HepG2 (cell line): ENCODE measurements around the gene BDP1. TPM values are rescaled to one million over a fixed set of nuclear protein-coding genes. Genes with fewer than 3 reads are reported as not detected.

Experiments used
- ATF1 ChIP-seq: IDR thresholded peaks from 2 replicates; pipeline ENCODE4 v1.6.1; 2016; ENCODE audit warnings: mild to moderate bottlenecking, control low read depth
- ATM ChIP-seq: fragments of 450-650 bp; IDR thresholded peaks from 2 replicates; pipeline ENCODE4 v1.7.1; 2017; ENCODE audit warnings: mild to moderate bottlenecking, borderline replicate concordance
- GLI4 ChIP-seq: sonication (generic); formaldehyde crosslinking; IDR thresholded peaks from 2 replicates; pipeline ENCODE4 v1.5.1; 2020; ENCODE audit warnings: missing genetic modification reagents, mild to moderate bottlenecking, moderate library complexity, borderline replicate concordance
- GTF2F1 ChIP-seq: fragments of 150-350 bp; IDR thresholded peaks from 2 replicates; pipeline ENCODE4 v1.6.1; 2014; ENCODE audit warnings: low read length
- HOXA5 ChIP-seq: sonication (generic); formaldehyde crosslinking; IDR thresholded peaks from 2 replicates; pipeline ENCODE4 v1.4.0; 2020; ENCODE audit warnings: missing genetic modification reagents
- MAZ ChIP-seq, 2 experiments: sonication (generic) in 1 of 2; formaldehyde crosslinking in 1 of 2; IDR thresholded peaks; 2 replicates each; pipeline versions ENCODE4 v1.5.0 to v1.6.1; 2012 to 2020; ENCODE audit warnings: low read depth in 2 of 2, mild to moderate bottlenecking in 2 of 2, borderline replicate concordance in 1 of 2, improper control_type of control experiment in 1 of 2, low read length in 1 of 2, missing genetic modification reagents in 1 of 2, moderate library complexity in 1 of 2
- MTF1 ChIP-seq: sonication (generic); formaldehyde crosslinking; IDR thresholded peaks from 2 replicates; pipeline ENCODE4 v1.5.0; 2020; ENCODE audit warnings: missing genetic modification reagents
- NFIC ChIP-seq: IDR thresholded peaks from 2 replicates; pipeline ENCODE4 v1.6.1; 2012; ENCODE audit warnings: mild to moderate bottlenecking, low read length, inconsistent platforms
- NR2F1 ChIP-seq, 2 experiments: fragments of 450-650 bp in 1 of 2; formaldehyde crosslinking in 1 of 2; IDR thresholded peaks; 2 replicates each; pipeline versions ENCODE4 v1.5.0 to v1.6.1; 2016 to 2020; ENCODE audit warnings: mild to moderate bottlenecking in 1 of 2, missing compliant biosample characterization in 1 of 2, missing genetic modification reagents in 1 of 2, moderate library complexity in 1 of 2
- PRMT3 ChIP-seq: sonication (generic); formaldehyde crosslinking; IDR thresholded peaks from 2 replicates; pipeline ENCODE4 v1.8.1; 2022; ENCODE audit warnings: low read depth, mild to moderate bottlenecking, moderate library complexity, missing genetic modification reagents, borderline replicate concordance
- SP4 ChIP-seq: sonication (generic); formaldehyde crosslinking; IDR thresholded peaks from 2 replicates; pipeline ENCODE4 v1.8.1; 2023; ENCODE audit warnings: mild to moderate bottlenecking, missing genetic modification reagents
- TBX3 ChIP-seq: fragments of 450-650 bp; IDR thresholded peaks from 2 replicates; pipeline ENCODE4 v1.6.1; 2017; ENCODE audit warnings: antibody characterized with exemption, mild to moderate bottlenecking, inconsistent platforms, borderline replicate concordance
- U2AF1 ChIP-seq: fragments of 200-400 bp; formaldehyde crosslinking; optimal IDR thresholded peaks from 2 replicates; pipeline ENCODE3; 2017; ENCODE audit warnings: mild to moderate bottlenecking, low read depth, low read length
- ZBTB1 ChIP-seq: sonication (generic); formaldehyde crosslinking; IDR thresholded peaks from 2 replicates; pipeline ENCODE4 v1.4.0; 2020; ENCODE audit warnings: missing genetic modification reagents, borderline replicate concordance
- ZMYM4 ChIP-seq: sonication (generic); formaldehyde crosslinking; IDR thresholded peaks from 2 replicates; pipeline ENCODE4 v1.8.1; 2023; ENCODE audit warnings: mild to moderate bottlenecking, missing genetic modification reagents
- ZNF180 ChIP-seq: sonication (generic); formaldehyde crosslinking; IDR thresholded peaks from 2 replicates; pipeline ENCODE4 v1.4.0; 2020; ENCODE audit warnings: low read depth, missing genetic modification reagents, borderline replicate concordance
- ZNF256 ChIP-seq: sonication (generic); formaldehyde crosslinking; conservative IDR thresholded peaks from 2 replicates; pipeline ENCODE4 v1.4.0; 2020; ENCODE audit warnings: missing genetic modification reagents
- ZNF3 ChIP-seq: IDR thresholded peaks from 2 replicates; pipeline ENCODE4 v1.7.0; 2017; ENCODE audit warnings: inconsistent platforms
- ZNF329 ChIP-seq: sonication (generic); formaldehyde crosslinking; IDR thresholded peaks from 2 replicates; pipeline ENCODE4 v1.9.0; 2021; ENCODE audit warnings: low read depth, mild to moderate bottlenecking, missing genetic modification reagents
- ZNF367 ChIP-seq: sonication (generic); formaldehyde crosslinking; IDR thresholded peaks from 2 replicates; pipeline ENCODE4 v1.4.0; 2020; ENCODE audit warnings: missing genetic modification reagents, borderline replicate concordance
- ZNF567 ChIP-seq: sonication (generic); formaldehyde crosslinking; IDR thresholded peaks from 2 replicates; pipeline ENCODE4 v1.8.1; 2023; ENCODE audit warnings: mild to moderate bottlenecking, missing genetic modification reagents, borderline replicate concordance
- ZNF616 ChIP-seq: sonication (generic); formaldehyde crosslinking; IDR thresholded peaks from 2 replicates; pipeline ENCODE4 v1.5.0; 2020; ENCODE audit warnings: low read depth, mild to moderate bottlenecking, missing genetic modification reagents
- polyA plus RNA-seq, 8 experiments: library from polyadenylated mRNA; depleted of rRNA in 3 of 8; stranded (reverse) in 7 of 8; unstranded in 1 of 8; fragments of >200 nt; fragmentation: Illumina TruSeq in 4 of 8; extraction: Trizol in 4 of 8; gene quantifications; 2 replicates each; pipeline versions ENCODE4 v1.2.1 to v1.2.3, GENCODE V29; 2011 to 2016; ENCODE audit warnings: low read depth in 4 of 8, missing spikeins in 1 of 8, mixed read lengths in 1 of 8; ENCODE audit not compliant: insufficient read depth in 1 of 8
- total RNA-seq, 5 experiments: library from RNA; depleted of rRNA; stranded (reverse); fragments of >200 nt; fragmentation: Illumina TruSeq; extraction: Trizol; gene quantifications; 2 replicates each; pipeline ENCODE4 v1.2.3, GENCODE V29; 2016; ENCODE audit warnings: low read depth in 1 of 5
- TF ChIP-seq, protein P1 (sequence below): sonication (generic); formaldehyde crosslinking; IDR thresholded peaks from 2 replicates; pipeline ENCODE4 v1.5.0; 2020; ENCODE audit warnings: mild to moderate bottlenecking, missing genetic modification reagents, borderline replicate concordance
- TF ChIP-seq, protein P2 (sequence below): sonication (generic); formaldehyde crosslinking; IDR thresholded peaks from 2 replicates; pipeline ENCODE4 v1.4.0; 2020; ENCODE audit warnings: missing genetic modification reagents

The BDP1 gene
- total and polyA plus RNA-seq, 2 of the 13 experiments (the other 11 are each of a cell fraction or from before 2014, with no cell fraction given) = 10.2 to 22.4 TPM

DNA sequence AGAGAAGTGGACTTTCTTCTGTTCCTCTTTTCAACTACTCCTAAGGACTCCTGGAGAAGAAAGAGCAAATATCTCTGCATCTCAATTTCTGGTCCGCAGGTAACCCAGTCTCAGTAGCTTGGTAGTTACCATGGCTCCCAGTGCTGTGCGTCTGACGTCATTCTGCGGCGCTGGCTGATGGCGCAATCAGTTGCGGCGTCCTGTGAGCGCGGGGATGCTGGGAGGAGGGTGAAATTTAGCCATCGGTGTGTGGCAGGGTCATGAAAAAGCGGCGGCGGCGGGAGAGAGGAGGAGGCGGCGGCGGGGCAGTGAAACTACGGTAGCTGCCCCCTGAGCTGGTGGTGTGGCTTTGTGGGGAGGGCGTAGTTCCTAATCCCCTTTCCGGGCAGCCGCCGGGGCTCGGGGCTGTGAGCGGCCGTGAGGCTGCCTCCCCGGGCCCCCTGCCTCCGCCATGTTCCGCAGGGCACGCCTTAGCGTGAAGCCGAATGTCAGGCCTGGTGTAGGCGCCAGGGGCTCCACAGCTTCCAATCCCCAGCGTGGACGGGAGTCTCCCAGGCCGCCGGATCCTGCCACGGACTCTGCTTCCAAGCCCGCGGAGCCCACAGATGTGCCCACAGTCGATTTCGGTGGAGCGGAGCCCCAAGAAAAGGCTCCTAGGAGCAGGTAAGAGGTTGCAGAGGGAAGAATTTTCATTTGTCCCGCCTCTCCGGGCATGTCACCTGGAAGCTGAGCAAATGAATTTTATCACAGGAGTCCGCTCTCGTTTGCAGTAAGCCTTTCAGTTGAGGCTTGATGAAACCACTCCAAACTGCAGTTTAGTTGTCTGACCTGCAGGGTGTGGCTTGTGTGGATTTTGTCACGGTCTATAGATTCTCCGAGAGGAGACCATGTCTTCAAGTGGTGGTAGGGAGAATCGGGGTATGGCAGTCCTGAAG is at the start of gene BDP1 (continued):
- TF ChIP-seq SP4 (CRISPR knock-in tag) (peak; percentile 69; the same call in 1 of the 2 replicates), U2AF1 (no peak), MTF1 (CRISPR knock-in tag) (no peak), ATM (no peak), ZNF567 (CRISPR knock-in tag) (no peak), ZNF329 (CRISPR knock-in tag) (no peak), ZNF180 (CRISPR knock-in tag) (no peak), GTF2F1 (no peak), ZNF3 (CRISPR knock-in tag) (no peak), ATF1 (CRISPR knock-in tag) (peak; percentile 99), ZNF256 (CRISPR knock-in tag) (no peak), NFIC (no peak), HOXA5 (CRISPR knock-in tag) (peak; percentile 61; the same call in 1 of the 2 replicates), ZMYM4 (CRISPR knock-in tag) (peak; percentile 91), ZNF616 (CRISPR knock-in tag) (no peak), ZNF367 (CRISPR knock-in tag) (no peak), PRMT3 (CRISPR knock-in tag) (no peak), TBX3 (no peak), ZBTB1 (CRISPR knock-in tag) (no peak), NR2F1 (CRISPR knock-in tag; IDR thresholded peaks at IDR 0.05) (no peak), MAZ (IDR thresholded peaks at IDR 0.05; ENCODE audit: borderline replicate concordance, low read depth, low read length) (no peak; the same call in 1 of the 2 replicates), MAZ (CRISPR knock-in tag; IDR thresholded peaks at IDR 0.05; ENCODE audit: low read depth) (peak; percentile 61; the same call in 1 of the 2 replicates), GLI4 (CRISPR knock-in tag) (peak; percentile 96)
- TF ChIP-seq, protein P1, sequence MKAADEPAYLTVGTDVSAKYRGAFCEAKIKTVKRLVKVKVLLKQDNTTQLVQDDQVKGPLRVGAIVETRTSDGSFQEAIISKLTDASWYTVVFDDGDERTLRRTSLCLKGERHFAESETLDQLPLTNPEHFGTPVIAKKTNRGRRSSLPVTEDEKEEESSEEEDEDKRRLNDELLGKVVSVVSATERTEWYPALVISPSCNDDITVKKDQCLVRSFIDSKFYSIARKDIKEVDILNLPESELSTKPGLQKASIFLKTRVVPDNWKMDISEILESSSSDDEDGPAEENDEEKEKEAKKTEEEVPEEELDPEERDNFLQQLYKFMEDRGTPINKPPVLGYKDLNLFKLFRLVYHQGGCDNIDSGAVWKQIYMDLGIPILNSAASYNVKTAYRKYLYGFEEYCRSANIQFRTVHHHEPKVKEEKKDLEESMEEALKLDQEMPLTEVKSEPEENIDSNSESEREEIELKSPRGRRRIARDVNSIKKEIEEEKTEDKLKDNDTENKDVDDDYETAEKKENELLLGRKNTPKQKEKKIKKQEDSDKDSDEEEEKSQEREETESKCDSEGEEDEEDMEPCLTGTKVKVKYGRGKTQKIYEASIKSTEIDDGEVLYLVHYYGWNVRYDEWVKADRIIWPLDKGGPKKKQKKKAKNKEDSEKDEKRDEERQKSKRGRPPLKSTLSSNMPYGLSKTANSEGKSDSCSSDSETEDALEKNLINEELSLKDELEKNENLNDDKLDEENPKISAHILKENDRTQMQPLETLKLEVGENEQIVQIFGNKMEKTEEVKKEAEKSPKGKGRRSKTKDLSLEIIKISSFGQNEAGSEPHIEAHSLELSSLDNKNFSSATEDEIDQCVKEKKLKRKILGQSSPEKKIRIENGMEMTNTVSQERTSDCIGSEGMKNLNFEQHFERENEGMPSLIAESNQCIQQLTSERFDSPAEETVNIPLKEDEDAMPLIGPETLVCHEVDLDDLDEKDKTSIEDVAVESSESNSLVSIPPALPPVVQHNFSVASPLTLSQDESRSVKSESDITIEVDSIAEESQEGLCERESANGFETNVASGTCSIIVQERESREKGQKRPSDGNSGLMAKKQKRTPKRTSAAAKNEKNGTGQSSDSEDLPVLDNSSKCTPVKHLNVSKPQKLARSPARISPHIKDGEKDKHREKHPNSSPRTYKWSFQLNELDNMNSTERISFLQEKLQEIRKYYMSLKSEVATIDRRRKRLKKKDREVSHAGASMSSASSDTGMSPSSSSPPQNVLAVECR = peak; percentile 97
- TF ChIP-seq, protein P2, sequence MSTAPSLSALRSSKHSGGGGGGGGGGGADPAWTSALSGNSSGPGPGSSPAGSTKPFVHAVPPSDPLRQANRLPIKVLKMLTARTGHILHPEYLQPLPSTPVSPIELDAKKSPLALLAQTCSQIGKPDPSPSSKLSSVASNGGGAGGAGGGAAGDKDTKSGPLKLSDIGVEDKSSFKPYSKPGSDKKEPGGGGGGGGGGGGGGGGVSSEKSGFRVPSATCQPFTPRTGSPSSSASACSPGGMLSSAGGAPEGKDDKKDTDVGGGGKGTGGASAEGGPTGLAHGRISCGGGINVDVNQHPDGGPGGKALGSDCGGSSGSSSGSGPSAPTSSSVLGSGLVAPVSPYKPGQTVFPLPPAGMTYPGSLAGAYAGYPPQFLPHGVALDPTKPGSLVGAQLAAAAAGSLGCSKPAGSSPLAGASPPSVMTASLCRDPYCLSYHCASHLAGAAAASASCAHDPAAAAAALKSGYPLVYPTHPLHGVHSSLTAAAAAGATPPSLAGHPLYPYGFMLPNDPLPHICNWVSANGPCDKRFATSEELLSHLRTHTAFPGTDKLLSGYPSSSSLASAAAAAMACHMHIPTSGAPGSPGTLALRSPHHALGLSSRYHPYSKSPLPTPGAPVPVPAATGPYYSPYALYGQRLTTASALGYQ (CRISPR knock-in tag) = 0 out of 2 replicates have a peak, but pooled peaks have one; percentile 60
